IMR-90 (cell line): ENCODE data around the gene POU6F1. TPM values are rescaled to one million over a fixed set of nuclear protein-coding genes. Genes with fewer than 3 reads are reported as not detected.

Experiments used
- ATAC-seq: fragments of 200-7000 bp; cut with Tn5 transposase; 2 replicates; pipeline ENCODE4 v1.9.1; 2020; ENCODE audit warnings: low read depth, mild to moderate bottlenecking, moderate library complexity
- BruUV-seq: library from RNA; stranded (reverse); fragments of 400-500 nt; replicated peaks from 2 replicates; lab custom pipeline; 2021; lab: Mats Ljungman, UMichigan
- CTCF ChIA-PET: fragments of 300-600 bp; formaldehyde crosslinking; extraction: SDS; loops from one replicate; lab custom pipeline; 2021; ENCODE audit warnings: antibody characterized with exemption; lab: Yijun Ruan, JAX
- POLR2A ChIA-PET: fragments of 300-600 bp; sonication (Branson Sonifier 250); formaldehyde crosslinking; loops from one replicate; lab custom pipeline; 2022; ENCODE audit warnings: antibody characterized with exemption; ENCODE audit not compliant: unreplicated experiment; lab: Charles Lee
- DNase-seq: peaks from one replicate; pipeline ENCODE4 v3.0.0; 2013
- H2AFZ ChIP-seq: replicated peaks from 2 replicates; pipeline ENCODE3; 2013; ENCODE audit warnings: low read length, mild to moderate bottlenecking; ENCODE audit not compliant: poor library complexity
- H2AK5ac ChIP-seq: 2 replicates; pipeline ENCODE4 v1.6.1; 2013; ENCODE audit warnings: low read depth, low read length, inconsistent platforms
- H2AK9ac ChIP-seq: replicated peaks from 2 replicates; pipeline ENCODE3; 2013; ENCODE audit warnings: mild to moderate bottlenecking, low read depth, low read length, moderate library complexity; ENCODE audit not compliant: poor library complexity
- H2BK120ac ChIP-seq: 2 replicates; pipeline ENCODE4 v1.6.1; 2013; ENCODE audit warnings: low read depth, low read length, inconsistent platforms
- H2BK15ac ChIP-seq: 3 replicates; pipeline ENCODE4 v1.6.1; 2013; ENCODE audit warnings: low read depth, low read length, inconsistent platforms
- H2BK20ac ChIP-seq: 2 replicates; pipeline ENCODE4 v1.6.1; 2013; ENCODE audit warnings: low read depth, mild to moderate bottlenecking, inconsistent platforms, low read length, moderate library complexity
- H2BK5ac ChIP-seq: 2 replicates; pipeline ENCODE4 v1.6.1; 2013; ENCODE audit warnings: mild to moderate bottlenecking, low read depth, low read length, inconsistent platforms; ENCODE audit not compliant: poor library complexity, severe bottlenecking
- H3K14ac ChIP-seq: replicated peaks from 2 replicates; pipeline ENCODE4 v1.6.1; 2013; ENCODE audit warnings: low read depth, low read length, inconsistent platforms
- H3K18ac ChIP-seq: 2 replicates; pipeline ENCODE4 v1.6.1; 2013; ENCODE audit warnings: low read depth, low read length, control low read depth
- H3K23ac ChIP-seq: 2 replicates; pipeline ENCODE4 v1.6.1; 2013; ENCODE audit warnings: low read depth, low read length, inconsistent platforms
- H3K27ac ChIP-seq: 2 replicates; pipeline ENCODE4 v1.5.1; 2013; ENCODE audit warnings: mild to moderate bottlenecking, control low read depth, low read length; ENCODE audit not compliant: insufficient read depth
- H3K27me3 ChIP-seq: 2 replicates; pipeline ENCODE4 v1.6.1; 2013; ENCODE audit warnings: low read length; ENCODE audit not compliant: control insufficient read depth, insufficient read depth
- H3K36me3 ChIP-seq: 2 replicates; pipeline ENCODE4 v1.6.1; 2013; ENCODE audit warnings: low read length, mixed read lengths; ENCODE audit not compliant: control insufficient read depth, insufficient read depth
- H3K4ac ChIP-seq: 2 replicates; pipeline ENCODE4 v1.6.1; 2013; ENCODE audit warnings: low read depth, low read length, inconsistent platforms
- H3K4me1 ChIP-seq: 2 replicates; pipeline ENCODE4 v1.6.1; 2013; ENCODE audit warnings: low read length, mixed read lengths; ENCODE audit not compliant: control insufficient read depth, insufficient read depth
- H3K4me2 ChIP-seq: 2 replicates; pipeline ENCODE4 v1.6.1; 2013; ENCODE audit warnings: low read depth, mild to moderate bottlenecking, control low read depth, low read length, moderate library complexity
- H3K4me3 ChIP-seq: 2 replicates; pipeline ENCODE4 v1.5.1; 2013; ENCODE audit warnings: low read depth, mild to moderate bottlenecking, control low read depth, low read length, moderate library complexity; ENCODE audit not compliant: insufficient read depth
- H3K56ac ChIP-seq: 2 replicates; pipeline ENCODE4 v1.6.1; 2013; ENCODE audit warnings: low read length, inconsistent platforms; ENCODE audit not compliant: insufficient read depth; ENCODE audit errors: extremely low read depth
- H3K79me1 ChIP-seq, 2 experiments: 2 replicates each; pipeline ENCODE4 v1.6.1; 2013; ENCODE audit warnings: low read length in 2 of 2, inconsistent platforms in 1 of 2, low read depth in 1 of 2
- H3K9ac ChIP-seq: 2 replicates; pipeline ENCODE4 v1.6.1; 2013; ENCODE audit warnings: low read depth, low read length, control low read depth
- H3K9me1 ChIP-seq: 2 replicates; pipeline ENCODE4 v1.6.1; 2013; ENCODE audit warnings: low read length, inconsistent platforms; ENCODE audit not compliant: insufficient read depth
- H3K9me3 ChIP-seq: 2 replicates; pipeline ENCODE4 v1.6.1; 2013; ENCODE audit warnings: low read length; ENCODE audit not compliant: control insufficient read depth, insufficient read depth
- H4K20me1 ChIP-seq: 2 replicates; pipeline ENCODE4 v1.6.1; 2013; ENCODE audit warnings: low read length, inconsistent platforms; ENCODE audit not compliant: insufficient read depth
- H4K5ac ChIP-seq: 2 replicates; pipeline ENCODE4 v1.6.1; 2013; ENCODE audit warnings: mild to moderate bottlenecking, low read depth, low read length, control low read depth
- H4K8ac ChIP-seq, 2 experiments: 2 replicates each; pipeline ENCODE4 v1.6.1; 2013; ENCODE audit warnings: low read depth in 2 of 2, low read length in 2 of 2, control low read depth in 1 of 2, inconsistent platforms in 1 of 2
- H4K91ac ChIP-seq: 2 replicates; pipeline ENCODE4 v1.6.1; 2013; ENCODE audit warnings: low read depth, low read length, inconsistent platforms; ENCODE audit not compliant: insufficient read depth
- CEBPB ChIP-seq: IDR thresholded peaks from 2 replicates; pipeline ENCODE4 v1.6.1; 2012; ENCODE audit warnings: low read depth, low read length, improper control_type of control experiment
- CHD1 ChIP-seq: IDR thresholded peaks from 2 replicates; pipeline ENCODE4 v1.6.1; 2012; ENCODE audit warnings: low read depth, low read length, improper control_type of control experiment
- FOS ChIP-seq: fragments of 150-350 bp; IDR thresholded peaks from 2 replicates; pipeline ENCODE4 v1.6.1; 2016; ENCODE audit warnings: low read depth, low read length
- MAFK ChIP-seq: IDR thresholded peaks from 2 replicates; pipeline ENCODE4 v1.6.1; 2012; ENCODE audit warnings: low read depth, low read length, improper control_type of control experiment
- MAZ ChIP-seq: IDR thresholded peaks from 2 replicates; pipeline ENCODE4 v1.6.1; 2012; ENCODE audit warnings: low read depth, mild to moderate bottlenecking, low read length, improper control_type of control experiment, moderate library complexity, borderline replicate concordance
- MXI1 ChIP-seq: IDR thresholded peaks from 2 replicates; pipeline ENCODE4 v1.6.1; 2012; ENCODE audit warnings: low read depth, mild to moderate bottlenecking, low read length, moderate library complexity, borderline replicate concordance
- NFE2L2 ChIP-seq: fragments of 150-350 bp; IDR thresholded peaks from 2 replicates; pipeline ENCODE4 v1.6.1; 2016; ENCODE audit warnings: low read depth, mild to moderate bottlenecking, low read length
- POLR2A ChIP-seq: IDR thresholded peaks from 2 replicates; pipeline ENCODE4 v1.6.1; 2012; ENCODE audit warnings: mild to moderate bottlenecking, low read depth, low read length
- RAD21 ChIP-seq: IDR thresholded peaks from 2 replicates; pipeline ENCODE4 v1.6.1; 2012; ENCODE audit warnings: low read length, improper control_type of control experiment
- RCOR1 ChIP-seq: IDR thresholded peaks from 2 replicates; pipeline ENCODE4 v1.6.1; 2012; ENCODE audit warnings: mild to moderate bottlenecking, low read length, improper control_type of control experiment; ENCODE audit not compliant: insufficient replicate concordance
- RFX5 ChIP-seq: IDR thresholded peaks from 2 replicates; pipeline ENCODE4 v1.8.0; 2012; ENCODE audit warnings: low read depth, mild to moderate bottlenecking, low read length, moderate library complexity
- whole genome bisulfite sequencing, 2 experiments: methylation state at CpG; one replicate each; pipeline versions ENCODE4 v1.1.5 to v1.1.7; 2013; ENCODE audit warnings: missing lambda C conversion rate in 2 of 2; ENCODE audit not compliant: insufficient read length in 1 of 2; ENCODE audit errors: extremely low coverage in 2 of 2; 5-methylcytosine and 5-hydroxymethylcytosine counted together
- dilution Hi-C: fragments of 300-500 bp; cut with HindIII; formaldehyde crosslinking; loops from one replicate; pipeline ENCODE4 v1.14.3; 2018; ENCODE audit warnings: low sequenced_read_pairs; ENCODE audit not compliant: unreplicated experiment
- in situ Hi-C: fragments of 300-500 bp; cut with MboI; formaldehyde crosslinking; loops from 3 replicates; pipeline ENCODE4 v1.14.3; 2019; ENCODE audit warnings: low sequenced_read_pairs, inconsistent platforms, mixed read lengths
- intact Hi-C: fragments of 100-400 bp; cut with micrococcal nuclease; formaldehyde crosslinking; loops from 2 replicates; pipeline ENCODE4 v1.10.0; 2022
- polyA plus RNA-seq, 3 experiments: library from polyadenylated mRNA; depleted of rRNA; stranded (reverse); fragments of >200 nt; gene quantifications; 2 replicates each; pipeline ENCODE4 v1.2.3, GENCODE V29; 2012; ENCODE audit warnings: low replicate concordance in 1 of 3
- total RNA-seq: library from RNA; depleted of rRNA; stranded (reverse); fragments of >200 nt; gene quantifications from 2 replicates; pipeline ENCODE4 v1.2.3, GENCODE V29; 2012
- TF ChIP-seq, protein P1 (sequence below): fragments of 150-350 bp; IDR thresholded peaks from 2 replicates; pipeline ENCODE4 v1.6.1; 2017; ENCODE audit warnings: mild to moderate bottlenecking, antibody characterized with exemption, low read length, low read depth
- TF ChIP-seq, protein P2 (sequence below): fragments of 150-350 bp; IDR thresholded peaks from 2 replicates; pipeline ENCODE4 v1.6.1; 2016; ENCODE audit warnings: low read depth, mild to moderate bottlenecking, low read length, moderate library complexity, borderline replicate concordance
- TF ChIP-seq, protein P3 (sequence below): conservative IDR thresholded peaks from 2 replicates; pipeline ENCODE4 v1.5.1; 2012; ENCODE audit warnings: mild to moderate bottlenecking, low read depth, low read length, improper control_type of control experiment

The POU6F1 gene
- total and polyA plus RNA-seq, 2 of the 4 experiments (the other 2 are of a cell fraction) = 0.90 to 3.6 TPM

DNA sequence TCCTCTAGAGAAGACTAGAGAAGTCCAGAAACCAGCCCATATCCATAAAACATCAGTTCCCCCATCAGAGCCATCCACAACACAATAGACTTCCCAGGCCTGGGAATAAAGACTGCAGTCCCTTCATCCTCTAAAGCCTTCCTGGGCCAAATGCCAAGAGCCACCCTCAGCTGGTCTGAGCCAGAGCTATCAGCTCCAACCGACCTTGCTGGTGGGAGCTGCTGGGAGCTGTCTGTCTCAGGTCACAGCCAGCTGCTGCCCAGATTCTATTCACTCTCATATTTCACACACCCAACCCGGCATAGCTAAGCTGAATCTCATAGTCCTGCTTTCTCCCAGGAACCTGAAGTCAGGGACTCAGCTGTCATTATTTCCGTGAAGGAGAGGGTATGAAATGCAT lies 34.0 kb downstream of the POU6F1 start:
- no peak overlapping the region for H3K4me2 ChIP-seq
- no peaks in the 10 kb centered on the region for H3K79me1 ChIP-seq
- H4K20me1 ChIP-seq = no peaks in the 10 kb centered on the region
- H3K27me3 ChIP-seq = peaks cover 2% of the 10 kb centered on the region
- BruUV-seq = no TSS peak
- TF ChIP-seq RCOR1 (no peak), RAD21 (no peak), RFX5 (no peak), MAZ (no peak), FOS (no peak), CHD1 (no peak), POLR2A (no peak), CEBPB (no peak), NFE2L2 (no peak), MAFK (no peak), MXI1 (no peak)
- TF ChIP-seq, protein P1, sequence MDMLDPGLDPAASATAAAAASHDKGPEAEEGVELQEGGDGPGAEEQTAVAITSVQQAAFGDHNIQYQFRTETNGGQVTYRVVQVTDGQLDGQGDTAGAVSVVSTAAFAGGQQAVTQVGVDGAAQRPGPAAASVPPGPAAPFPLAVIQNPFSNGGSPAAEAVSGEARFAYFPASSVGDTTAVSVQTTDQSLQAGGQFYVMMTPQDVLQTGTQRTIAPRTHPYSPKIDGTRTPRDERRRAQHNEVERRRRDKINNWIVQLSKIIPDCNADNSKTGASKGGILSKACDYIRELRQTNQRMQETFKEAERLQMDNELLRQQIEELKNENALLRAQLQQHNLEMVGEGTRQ = no peak
- TF ChIP-seq, protein P2, sequence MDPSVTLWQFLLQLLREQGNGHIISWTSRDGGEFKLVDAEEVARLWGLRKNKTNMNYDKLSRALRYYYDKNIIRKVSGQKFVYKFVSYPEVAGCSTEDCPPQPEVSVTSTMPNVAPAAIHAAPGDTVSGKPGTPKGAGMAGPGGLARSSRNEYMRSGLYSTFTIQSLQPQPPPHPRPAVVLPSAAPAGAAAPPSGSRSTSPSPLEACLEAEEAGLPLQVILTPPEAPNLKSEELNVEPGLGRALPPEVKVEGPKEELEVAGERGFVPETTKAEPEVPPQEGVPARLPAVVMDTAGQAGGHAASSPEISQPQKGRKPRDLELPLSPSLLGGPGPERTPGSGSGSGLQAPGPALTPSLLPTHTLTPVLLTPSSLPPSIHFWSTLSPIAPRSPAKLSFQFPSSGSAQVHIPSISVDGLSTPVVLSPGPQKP = no peak
- TF ChIP-seq, protein P3, sequence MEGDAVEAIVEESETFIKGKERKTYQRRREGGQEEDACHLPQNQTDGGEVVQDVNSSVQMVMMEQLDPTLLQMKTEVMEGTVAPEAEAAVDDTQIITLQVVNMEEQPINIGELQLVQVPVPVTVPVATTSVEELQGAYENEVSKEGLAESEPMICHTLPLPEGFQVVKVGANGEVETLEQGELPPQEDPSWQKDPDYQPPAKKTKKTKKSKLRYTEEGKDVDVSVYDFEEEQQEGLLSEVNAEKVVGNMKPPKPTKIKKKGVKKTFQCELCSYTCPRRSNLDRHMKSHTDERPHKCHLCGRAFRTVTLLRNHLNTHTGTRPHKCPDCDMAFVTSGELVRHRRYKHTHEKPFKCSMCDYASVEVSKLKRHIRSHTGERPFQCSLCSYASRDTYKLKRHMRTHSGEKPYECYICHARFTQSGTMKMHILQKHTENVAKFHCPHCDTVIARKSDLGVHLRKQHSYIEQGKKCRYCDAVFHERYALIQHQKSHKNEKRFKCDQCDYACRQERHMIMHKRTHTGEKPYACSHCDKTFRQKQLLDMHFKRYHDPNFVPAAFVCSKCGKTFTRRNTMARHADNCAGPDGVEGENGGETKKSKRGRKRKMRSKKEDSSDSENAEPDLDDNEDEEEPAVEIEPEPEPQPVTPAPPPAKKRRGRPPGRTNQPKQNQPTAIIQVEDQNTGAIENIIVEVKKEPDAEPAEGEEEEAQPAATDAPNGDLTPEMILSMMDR = no peak
- H3K4me3 ChIP-seq = no peak overlapping the region
- H2BK120ac ChIP-seq = no peak overlapping the region
- dilution Hi-C loops = no loop called here
- H3K36me3 ChIP-seq = no peaks in the 10 kb centered on the region
- H2AFZ ChIP-seq = peak overlapping the region; percentile 1
- H3K9me1 ChIP-seq = no peaks in the 10 kb centered on the region
- 0 out of 2 replicates have a peak, but pooled peaks cover 2% of the 10 kb centered on the region for H3K4me1 ChIP-seq
- no peak overlapping the region for H3K9ac ChIP-seq
- H2BK5ac ChIP-seq = no peak overlapping the region
- H2BK15ac ChIP-seq = no peak overlapping the region
- H3K18ac ChIP-seq = no peak overlapping the region
- ATAC-seq = peak; percentile 88
- no peak overlapping the region for H3K14ac ChIP-seq
- intact Hi-C loops = no loop called here
- H4K8ac ChIP-seq = no peak overlapping the region
- WGBS, 2 experiments = 0% methylated on average over 1 of the region's 3 CpGs; no CpG with 5 or more reads in 1 of the 2 experiments
- ChIA-PET CTCF (interaction anchor here (1.2 kb wide), 1 partner anchor 10 kb away, joined by 3 read pairs; no protein-coding TSS in a partner anchor), POLR2A (no interaction called here)
- in situ Hi-C loops = no loop called here
- DNase-seq = peak; percentile 67
- H3K56ac ChIP-seq = no peak overlapping the region
- H2BK20ac ChIP-seq = no peak overlapping the region
- H3K27ac ChIP-seq = no peak overlapping the region
- no peak overlapping the region for H3K4ac ChIP-seq
- no peak overlapping the region for H4K91ac ChIP-seq
- no peak overlapping the region for H2AK9ac ChIP-seq
- H4K5ac ChIP-seq = no peak overlapping the region
- no peak overlapping the region for H2AK5ac ChIP-seq
- H3K9me3 ChIP-seq = no peaks in the 10 kb centered on the region
- H3K23ac ChIP-seq = no peak overlapping the region
